CD1c-positive myeloid dendritic cell (primary cell): Measurements from ENCODE around the gene SPEG.
A peak's percentile ranks its signal among the peaks of the same experiment; 100 is the strongest.

Source experiments
- DNase-seq: peaks from one replicate; pipeline ENCODE4 v3.0.0-alpha.2; 2016; ENCODE audit errors: extremely low spot score

Gene SPEG

DNA sequence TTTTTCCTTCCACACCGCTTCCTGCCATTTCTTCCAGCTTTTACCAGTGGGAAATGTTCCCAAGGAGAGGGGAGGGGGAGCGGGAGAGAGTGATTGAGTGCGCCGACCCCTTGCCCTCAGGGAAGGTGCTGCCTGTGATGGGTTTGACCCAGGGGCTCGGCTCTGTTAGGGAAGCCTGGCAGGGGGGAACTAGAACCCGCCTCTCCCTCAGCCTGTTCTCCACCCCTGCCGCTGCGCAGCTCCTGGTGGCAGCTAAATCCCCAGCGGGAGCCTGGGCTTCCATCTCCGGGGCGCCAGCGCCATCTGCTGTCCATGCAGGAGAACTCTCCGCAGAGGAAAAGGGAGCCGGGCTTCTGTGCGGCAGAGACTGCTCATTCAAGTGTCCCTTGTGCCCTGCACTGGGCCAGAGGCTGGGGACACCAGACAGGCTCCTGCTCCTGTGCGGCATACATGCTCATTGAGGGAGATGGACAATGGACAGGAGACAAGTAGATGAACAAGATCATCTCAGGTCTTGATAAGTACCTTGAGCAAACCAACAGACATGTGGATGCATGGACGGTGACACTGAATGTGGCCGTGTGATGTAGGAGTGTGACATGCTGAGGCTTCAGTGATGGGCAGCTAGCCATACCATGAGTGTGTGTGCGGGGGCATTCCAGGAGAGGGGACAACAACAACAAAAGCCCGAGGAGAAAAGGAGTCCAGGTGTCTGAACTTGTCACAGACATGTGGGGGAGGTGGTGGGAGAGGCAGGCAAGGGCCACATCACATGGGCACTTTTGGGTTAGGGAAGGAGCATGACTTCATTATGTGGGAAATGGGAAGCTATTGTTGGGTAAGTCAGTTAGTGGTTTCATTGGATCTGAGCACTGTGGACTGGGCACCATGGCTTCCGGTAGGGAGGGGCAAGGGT, 95.7 kb downstream of the SPEG start:
- DNase-seq = peak; percentile 92

DNA sequence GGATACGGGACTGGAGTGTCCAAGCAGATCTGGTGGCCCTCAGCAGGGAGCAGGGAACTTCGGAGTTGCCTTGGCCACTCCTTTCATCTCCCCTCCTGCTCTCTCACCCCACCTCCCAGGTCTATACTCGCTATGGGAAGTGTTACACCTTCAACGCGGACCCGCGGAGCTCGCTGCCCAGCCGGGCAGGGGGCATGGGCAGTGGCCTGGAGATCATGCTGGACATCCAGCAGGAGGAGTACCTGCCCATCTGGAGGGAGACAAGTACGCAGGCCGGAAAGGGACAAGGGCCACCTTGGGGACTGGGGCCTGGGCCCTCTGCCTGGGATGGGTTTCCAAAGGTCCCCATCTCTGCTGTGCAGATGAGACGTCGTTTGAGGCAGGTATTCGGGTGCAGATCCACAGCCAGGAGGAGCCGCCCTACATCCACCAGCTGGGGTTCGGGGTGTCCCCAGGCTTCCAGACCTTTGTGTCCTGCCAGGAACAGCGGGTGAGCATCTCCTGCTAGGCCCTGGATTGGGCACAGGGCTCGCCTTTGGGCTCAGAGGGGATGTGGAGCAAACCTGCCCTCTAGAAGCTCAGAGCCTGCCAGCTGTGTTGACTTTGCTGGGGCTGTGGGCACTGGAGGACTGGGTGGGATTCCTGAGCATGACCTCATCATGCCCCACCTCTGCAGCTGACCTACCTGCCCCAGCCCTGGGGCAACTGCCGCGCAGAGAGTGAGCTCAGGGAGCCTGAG, 97.2 kb downstream of the SPEG start:
- DNase-seq = no peak

GRCh38 chr2:219532378-219532649, 97.7 kb downstream of the SPEG start:
- no peak for DNase-seq

- no peak for DNase-seq
These were observed 99.5 kb downstream of the SPEG start for GRCh38 chr2:219533930-219534661.

GRCh38 chr2:219536425-219536824, 101.8 kb downstream of the SPEG start:
- no peak for DNase-seq

DNA sequence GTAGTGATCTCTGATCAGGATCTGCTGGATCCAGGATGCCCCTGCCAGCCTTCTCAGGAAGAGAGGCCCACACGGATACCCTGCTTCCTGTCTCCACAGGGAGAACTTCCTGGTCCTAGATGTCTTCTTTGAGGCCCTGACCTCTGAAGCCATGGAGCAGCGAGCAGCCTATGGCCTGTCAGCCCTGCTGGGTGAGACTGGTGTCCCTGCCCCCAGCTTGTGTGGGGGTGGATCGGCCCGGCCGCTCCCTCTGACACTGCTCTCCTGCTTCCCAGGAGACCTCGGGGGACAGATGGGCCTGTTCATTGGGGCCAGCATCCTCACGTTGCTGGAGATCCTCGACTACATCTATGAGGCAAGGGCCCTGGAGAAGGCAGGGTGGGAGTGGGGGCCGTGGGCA, 102.3 kb downstream of the SPEG start:
- DNase-seq = no peak

DNA sequence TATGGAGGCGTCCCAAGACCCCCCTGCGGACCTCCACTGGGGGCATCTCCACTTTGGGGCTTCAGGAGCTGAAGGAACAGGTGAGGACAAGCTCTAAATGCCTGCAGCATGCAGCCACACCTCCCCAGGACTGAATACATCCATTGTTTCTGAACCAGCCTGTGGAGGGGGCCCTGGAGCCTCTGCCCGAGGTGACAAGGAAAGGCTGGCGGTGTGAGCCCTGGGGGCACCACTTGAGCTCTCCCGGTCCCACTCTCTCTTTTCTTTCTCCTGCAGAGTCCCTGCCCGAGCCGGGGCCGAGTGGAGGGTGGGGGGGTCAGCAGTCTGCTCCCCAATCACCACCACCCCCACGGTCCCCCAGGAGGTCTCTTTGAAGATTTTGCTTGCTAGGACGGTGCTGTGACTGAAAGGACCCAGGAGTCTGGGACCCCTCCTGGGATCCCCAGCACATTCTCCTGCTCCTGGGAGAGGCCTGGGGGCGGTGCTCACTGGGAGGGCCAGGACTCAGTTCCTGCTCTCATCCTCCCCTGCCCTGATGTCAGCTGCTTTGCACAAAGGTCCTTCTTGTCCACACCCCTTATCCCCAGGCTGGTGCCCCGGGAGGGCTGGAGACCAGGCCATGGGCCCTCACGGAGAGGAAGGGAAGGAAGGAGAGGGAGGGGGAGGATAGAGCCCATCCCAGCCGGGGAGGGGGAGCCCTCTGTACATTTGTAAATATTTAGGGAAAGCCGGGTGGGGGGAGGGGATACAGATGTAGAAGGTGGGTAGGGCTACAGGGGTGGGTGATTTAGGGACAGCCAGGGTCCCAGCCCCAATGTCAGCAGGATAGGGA, 103.2 kb downstream of the SPEG start:
- DNase-seq = no peak

GRCh38 chr2:219538504-219538951, 103.9 kb downstream of the SPEG start:
- DNase-seq = no peak

DNA sequence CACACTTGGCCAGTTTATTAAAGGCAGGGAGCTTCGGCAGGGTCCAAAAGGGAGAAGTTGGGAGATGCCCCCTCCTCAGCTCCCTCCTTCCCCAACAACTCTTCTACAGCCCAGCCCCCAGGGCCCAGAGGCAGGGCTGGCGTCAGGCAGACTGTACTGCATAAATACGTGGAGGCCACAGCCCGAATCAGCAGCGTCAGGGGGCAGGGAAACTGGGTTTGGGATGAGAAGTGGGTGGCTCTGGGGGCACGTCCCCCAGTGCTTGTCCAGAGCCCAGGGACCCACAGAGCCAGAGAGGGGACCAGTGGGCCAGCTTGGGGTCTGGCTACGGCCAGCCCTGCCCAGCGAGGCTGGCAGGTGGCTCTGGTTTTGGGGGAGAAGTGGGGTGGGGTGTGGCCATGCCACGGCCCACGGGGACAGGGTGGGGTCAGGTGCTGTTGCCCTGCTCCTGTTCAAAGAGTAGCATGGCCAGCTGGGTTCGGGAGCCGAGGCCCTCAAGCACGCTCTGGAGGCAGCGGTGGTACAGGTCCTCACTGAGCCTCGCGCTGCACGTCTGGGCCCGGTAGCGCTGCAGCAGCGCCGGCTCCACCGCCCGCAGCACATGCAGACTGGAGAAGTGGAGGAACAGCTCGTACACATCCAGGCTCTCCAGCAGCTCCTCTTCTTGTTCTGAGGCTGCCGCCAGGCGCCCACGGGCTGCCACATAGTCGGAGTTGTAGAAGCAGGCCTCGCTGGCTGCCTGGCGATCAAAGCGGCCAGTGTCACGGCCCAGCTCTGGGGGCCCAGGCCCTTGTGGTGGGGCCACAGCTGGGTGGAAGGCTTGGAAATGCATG, 104.5 kb downstream of the SPEG start:
- DNase-seq = no peak

- no peak for DNase-seq
These were observed 105.5 kb downstream of the SPEG start for GRCh38 chr2:219539926-219540678.

DNA sequence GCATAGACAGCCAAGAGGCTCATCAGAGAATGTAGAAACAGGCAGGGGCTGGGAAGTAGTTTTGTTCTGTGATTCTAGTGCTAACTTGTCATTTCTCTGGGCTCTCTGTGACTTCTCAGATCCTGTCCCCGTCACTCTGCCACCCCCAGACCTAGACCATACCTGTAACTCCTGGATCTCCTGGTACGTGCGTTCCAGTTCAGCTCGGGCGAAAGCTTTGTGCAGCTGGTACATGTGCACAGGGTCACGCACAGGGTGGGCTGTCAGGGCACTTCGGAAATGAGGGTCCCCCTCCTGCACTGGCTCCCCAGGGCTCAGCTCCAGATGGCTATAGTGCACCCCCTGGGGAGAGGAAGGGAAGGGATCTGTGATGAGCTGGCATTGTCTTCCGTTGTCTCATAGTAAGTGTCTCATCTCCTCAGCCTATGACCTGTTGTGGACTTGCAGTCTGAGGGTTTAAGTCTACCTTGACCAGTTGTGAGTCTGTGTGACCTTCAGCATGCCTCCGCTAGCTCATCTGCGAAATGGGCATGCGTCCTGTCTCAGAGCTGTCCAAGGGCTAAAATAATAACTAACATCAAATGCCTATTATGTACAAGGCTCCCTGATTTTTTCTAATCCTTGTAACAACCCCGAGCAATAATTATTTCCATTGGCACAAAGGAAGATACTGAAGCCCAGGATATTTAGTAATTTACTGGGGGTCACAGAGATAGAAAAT, 106.3 kb downstream of the SPEG start:
- DNase-seq = no peak

- DNase-seq = peak; percentile 75
These were observed 107.1 kb downstream of the SPEG start for GRCh38 chr2:219541611-219542180.

- no peak for DNase-seq
These were observed 108.4 kb downstream of the SPEG start for GRCh38 chr2:219542931-219543595.

- DNase-seq = peak; percentile 95
These were observed 109.1 kb downstream of the SPEG start, which contains the start of the genes CHPF and TMEM198 for GRCh38 chr2:219543596-219544358. Gene CHPF (minus strand): TSS chr2:219543809. CDS start chr2:219543538, 271 bp downstream. Gene TMEM198 (plus strand): TSS chr2:219544028. CDS start chr2:219544728, 700 bp downstream.

DNA sequence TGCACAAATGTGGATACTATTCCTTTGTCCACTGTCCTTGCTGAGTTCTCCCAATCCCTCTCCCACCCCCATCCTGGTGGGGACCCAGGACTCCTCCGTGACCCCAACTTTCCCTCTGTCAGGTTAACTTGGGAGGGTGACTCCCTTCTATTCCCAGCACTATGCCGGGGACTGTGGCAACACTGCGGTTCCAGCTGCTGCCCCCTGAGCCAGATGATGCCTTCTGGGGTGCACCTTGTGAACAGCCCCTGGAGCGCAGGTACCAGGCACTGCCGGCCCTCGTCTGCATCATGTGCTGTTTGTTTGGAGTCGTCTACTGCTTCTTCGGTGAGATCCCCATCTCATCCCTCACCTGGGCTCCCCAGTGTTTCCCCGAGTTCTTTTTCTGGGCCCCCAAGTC, 109.9 kb downstream of the SPEG start:
- no peak for DNase-seq

DNA sequence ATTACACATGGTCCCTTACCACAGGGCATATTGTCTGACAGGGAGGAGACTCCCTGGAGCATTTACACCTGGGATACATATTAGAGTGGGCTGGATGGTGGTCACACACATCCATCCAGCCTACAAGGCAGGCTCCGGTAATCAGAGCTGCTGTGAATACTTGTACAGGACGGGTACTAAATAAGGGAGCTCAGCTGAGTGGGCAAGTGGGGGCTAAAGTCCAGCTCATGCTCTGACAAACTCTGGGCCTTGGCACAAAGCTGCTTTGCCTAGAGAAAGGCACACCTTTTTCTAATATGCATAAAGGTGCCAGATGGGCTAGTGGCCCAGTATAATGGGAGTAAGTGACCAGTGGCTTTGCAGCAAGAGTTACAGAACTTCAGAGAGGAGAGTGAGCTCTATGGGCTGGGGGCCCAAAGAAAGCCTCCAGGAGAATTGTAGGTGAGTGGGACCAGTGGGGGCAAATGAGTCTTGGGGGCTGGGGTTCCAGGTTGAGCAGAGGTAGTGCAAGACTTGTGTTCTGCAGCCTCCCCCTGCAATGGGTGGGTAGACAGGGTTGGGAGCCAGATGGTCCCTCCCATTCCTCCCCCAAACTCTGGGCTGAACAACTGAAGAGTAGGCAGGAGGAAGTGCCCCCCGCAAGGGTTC, 110.8 kb downstream of the SPEG start:
- DNase-seq = no peak

- DNase-seq = no peak
These were observed 111.3 kb downstream of the SPEG start for GRCh38 chr2:219545943-219546352.
